ENCODE results near the gene CFAP77. TPM values are rescaled to one million over a fixed set of nuclear protein-coding genes. Genes with fewer than 3 reads are reported as not detected.

Gene CFAP77
- total RNA-seq, 1 donor from 2014 or later, result 1.8 TPM

DNA sequence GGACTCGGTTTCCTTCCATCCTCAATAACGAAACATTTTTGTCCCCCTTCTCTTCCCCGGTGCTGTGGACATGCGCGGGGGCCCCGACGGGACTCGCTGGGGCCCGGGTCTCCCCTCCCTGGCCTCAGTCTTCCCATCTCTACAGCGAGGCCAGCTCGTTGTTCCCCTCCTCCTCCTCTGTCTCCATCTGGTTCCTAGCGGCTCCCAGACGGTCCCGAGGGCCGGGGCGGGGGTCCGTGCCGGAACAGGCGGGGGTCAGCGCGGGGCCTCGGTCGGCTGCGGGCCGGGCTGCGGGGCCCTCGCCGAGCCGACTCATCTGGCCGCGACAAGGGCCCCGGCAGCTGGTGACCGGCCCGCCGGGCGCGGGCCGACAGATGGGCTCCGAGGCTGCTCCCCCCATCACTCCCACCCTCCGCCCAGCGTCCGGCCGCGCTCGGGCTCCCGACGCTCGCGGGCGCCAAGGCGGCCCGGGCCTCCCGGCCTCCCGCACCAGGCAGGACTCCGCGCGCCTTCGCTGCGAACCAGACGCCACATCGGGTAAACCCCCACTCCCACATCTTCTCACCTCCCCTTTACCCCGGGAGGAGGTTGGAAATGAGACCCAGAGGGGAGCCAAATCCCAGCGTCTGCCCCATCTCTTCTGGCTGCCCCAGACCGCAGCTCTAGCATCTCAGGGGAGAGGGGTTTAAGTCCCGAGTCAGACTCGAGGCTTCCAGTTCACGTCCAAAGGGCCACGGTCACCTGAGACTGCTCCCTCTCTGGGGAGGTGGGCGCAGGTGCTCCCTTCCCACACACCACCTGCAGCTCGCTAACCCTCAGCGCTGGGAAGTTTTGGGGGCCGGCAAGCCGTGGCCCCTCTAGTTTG lies 180.5 kb downstream of the CFAP77 start:
- Histone ChIP-seq H3F3A (ENCODE audit: low read depth) (peaks cover 54% of the 10 kb centered on the region), H3K4me1 (peaks cover 63% of the 10 kb centered on the region), H3K36me3 (no peaks in the 10 kb centered on the region), H3K79me2 (ENCODE audit: low read depth) (no peaks in the 10 kb centered on the region), H3K27me3 (peaks cover 80% of the 10 kb centered on the region), H2AFZ (replicated peaks) (no peak overlapping the region), H3K9ac (no peak overlapping the region), H3K4me3 (peak overlapping the region; percentile 46), H3K4me2 (peak overlapping the region; percentile 76), H3K27ac (no peak overlapping the region), H4K20me1 (ENCODE audit: low read depth) (peaks cover 98% of the 10 kb centered on the region), H3K9me3 (ENCODE audit: low read depth) (no peaks in the 10 kb centered on the region)
- DNase-seq (ENCODE audit: low spot score), result peak; percentile 74
- Mint-ChIP-seq H3K9me3 (no peaks in the 10 kb centered on the region), H3K4me1 (peaks cover 63% of the 10 kb centered on the region), H3K27me3 (ENCODE audit: insufficient read depth, low read depth) (peaks cover 45% of the 10 kb centered on the region), H3K36me3 (peaks cover 5% of the 10 kb centered on the region), H3K27ac (peak overlapping the region; percentile 53), H3K4me3 (peak overlapping the region; percentile 81)
- TF ChIP-seq, protein P1, sequence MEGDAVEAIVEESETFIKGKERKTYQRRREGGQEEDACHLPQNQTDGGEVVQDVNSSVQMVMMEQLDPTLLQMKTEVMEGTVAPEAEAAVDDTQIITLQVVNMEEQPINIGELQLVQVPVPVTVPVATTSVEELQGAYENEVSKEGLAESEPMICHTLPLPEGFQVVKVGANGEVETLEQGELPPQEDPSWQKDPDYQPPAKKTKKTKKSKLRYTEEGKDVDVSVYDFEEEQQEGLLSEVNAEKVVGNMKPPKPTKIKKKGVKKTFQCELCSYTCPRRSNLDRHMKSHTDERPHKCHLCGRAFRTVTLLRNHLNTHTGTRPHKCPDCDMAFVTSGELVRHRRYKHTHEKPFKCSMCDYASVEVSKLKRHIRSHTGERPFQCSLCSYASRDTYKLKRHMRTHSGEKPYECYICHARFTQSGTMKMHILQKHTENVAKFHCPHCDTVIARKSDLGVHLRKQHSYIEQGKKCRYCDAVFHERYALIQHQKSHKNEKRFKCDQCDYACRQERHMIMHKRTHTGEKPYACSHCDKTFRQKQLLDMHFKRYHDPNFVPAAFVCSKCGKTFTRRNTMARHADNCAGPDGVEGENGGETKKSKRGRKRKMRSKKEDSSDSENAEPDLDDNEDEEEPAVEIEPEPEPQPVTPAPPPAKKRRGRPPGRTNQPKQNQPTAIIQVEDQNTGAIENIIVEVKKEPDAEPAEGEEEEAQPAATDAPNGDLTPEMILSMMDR (IDR thresholded peaks at IDR 0.05), result no peak
- TF ChIP-seq EZH2 (IDR thresholded peaks at IDR 0.05) (peak; percentile 89), EZH2phosphoT487 (IDR thresholded peaks at IDR 0.05) (peak; percentile 76)

DNA sequence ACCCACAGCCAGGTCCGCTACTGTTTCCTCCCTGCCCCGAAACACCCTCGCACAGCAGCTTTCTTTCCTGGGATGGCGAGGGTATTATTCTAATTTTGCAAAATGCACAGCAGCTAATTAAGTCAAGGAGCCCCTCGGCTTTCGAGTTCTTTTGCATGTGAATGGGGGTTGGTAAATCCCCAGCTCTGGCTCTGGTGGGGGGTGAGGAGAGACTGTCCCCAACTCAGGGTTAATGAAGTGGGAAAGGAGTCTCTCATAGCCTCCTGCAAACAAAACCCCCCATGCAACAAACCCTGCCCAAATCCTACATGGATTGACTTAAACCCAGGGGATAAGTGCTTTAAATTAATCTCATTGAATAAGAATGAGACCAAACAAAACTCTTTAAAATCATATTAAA lies 181.2 kb downstream of the CFAP77 start:
- Mint-ChIP-seq H3K4me1 (peaks cover 63% of the 10 kb centered on the region), H3K36me3 (peaks cover 3% of the 10 kb centered on the region), H3K9me3 (no peaks in the 10 kb centered on the region), H3K27me3 (ENCODE audit: insufficient read depth, low read depth) (peaks cover 39% of the 10 kb centered on the region), H3K27ac (peak overlapping the region; percentile 69), H3K4me3 (peak overlapping the region; percentile 81)
- Histone ChIP-seq H3K79me2 (ENCODE audit: low read depth) (no peaks in the 10 kb centered on the region), H3K9me3 (ENCODE audit: low read depth) (no peaks in the 10 kb centered on the region), H3K27me3 (peaks cover 74% of the 10 kb centered on the region), H3K36me3 (no peaks in the 10 kb centered on the region), H2AFZ (replicated peaks) (no peak overlapping the region), H3K4me3 (peak overlapping the region; percentile 46), H3F3A (ENCODE audit: low read depth) (peaks cover 52% of the 10 kb centered on the region), H3K4me2 (peak overlapping the region; percentile 76), H3K9ac (no peak overlapping the region), H4K20me1 (ENCODE audit: low read depth) (peaks cover 98% of the 10 kb centered on the region), H3K4me1 (peaks cover 67% of the 10 kb centered on the region), H3K27ac (peak overlapping the region; percentile 2)
- TF ChIP-seq EZH2phosphoT487 (IDR thresholded peaks at IDR 0.05) (peak; percentile 27), EZH2 (IDR thresholded peaks at IDR 0.05) (no peak)
- TF ChIP-seq, protein P1 (IDR thresholded peaks at IDR 0.05), result no peak
- peak; percentile 86 for DNase-seq (ENCODE audit: low spot score)

DNA sequence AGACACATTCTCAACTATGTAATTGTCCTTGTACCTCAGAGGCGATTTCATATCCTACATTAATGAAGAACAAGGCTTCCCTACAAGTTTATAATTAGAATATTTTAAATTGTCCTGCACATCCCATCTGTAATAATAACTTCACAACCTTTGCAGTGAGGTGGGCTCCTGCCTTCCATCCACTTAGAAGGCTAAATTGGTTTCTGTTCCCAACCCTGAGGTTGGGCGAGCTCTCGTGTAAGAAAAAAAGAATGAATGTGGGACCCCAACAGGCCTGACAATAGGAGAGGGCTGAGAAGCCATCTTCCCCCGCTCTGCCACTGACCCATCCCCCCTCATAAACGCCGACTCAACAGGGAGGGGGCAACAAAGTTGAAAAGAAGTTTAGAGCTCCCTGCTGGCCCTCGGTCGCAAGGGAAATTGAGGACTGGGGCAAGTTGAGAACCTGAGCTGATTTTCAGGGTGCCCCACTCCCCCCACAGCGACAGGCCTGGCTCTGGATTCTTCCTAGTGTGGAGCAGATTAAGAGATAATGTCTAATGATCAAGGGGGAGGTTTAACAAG lies 181.8 kb downstream of the CFAP77 start:
- H3K4me1 ChIP-seq, result peaks cover 66% of the 10 kb centered on the region
- H3K4me3 Mint-ChIP-seq, result peak overlapping the region; percentile 81
- peak overlapping the region; percentile 2 for H3K27ac ChIP-seq
- no peaks in the 10 kb centered on the region for H3K36me3 ChIP-seq
- no peak overlapping the region for H2AFZ ChIP-seq (replicated peaks)
- peak; percentile 70 for DNase-seq (ENCODE audit: low spot score)
- TF ChIP-seq EZH2phosphoT487 (IDR thresholded peaks at IDR 0.05) (no peak), EZH2 (IDR thresholded peaks at IDR 0.05) (no peak)
- TF ChIP-seq, protein P1 (IDR thresholded peaks at IDR 0.05), result no peak
- H3K27ac Mint-ChIP-seq, result peak overlapping the region; percentile 75
- H3K27me3 ChIP-seq, result peaks cover 68% of the 10 kb centered on the region
- peaks cover 94% of the 10 kb centered on the region for H4K20me1 ChIP-seq (ENCODE audit: low read depth)
- peak overlapping the region; percentile 76 for H3K4me2 ChIP-seq
- H3K27me3 Mint-ChIP-seq (ENCODE audit: insufficient read depth, low read depth), result peaks cover 36% of the 10 kb centered on the region
- no peaks in the 10 kb centered on the region for H3K79me2 ChIP-seq (ENCODE audit: low read depth)
- H3K9ac ChIP-seq, result no peak overlapping the region
- peaks cover 49% of the 10 kb centered on the region for H3F3A ChIP-seq (ENCODE audit: low read depth)
- H3K4me3 ChIP-seq, result peak overlapping the region; percentile 46
- peaks cover 64% of the 10 kb centered on the region for H3K4me1 Mint-ChIP-seq
- no peaks in the 10 kb centered on the region for H3K9me3 Mint-ChIP-seq
- H3K9me3 ChIP-seq (ENCODE audit: low read depth), result no peaks in the 10 kb centered on the region
- H3K36me3 Mint-ChIP-seq, result peaks cover 7% of the 10 kb centered on the region

All from neural progenitor cell (in vitro differentiated cells).